HepG2 (cell line): ENCODE measurements around the gene FRMD4A. TPM values are rescaled to one million over a fixed set of nuclear protein-coding genes. Genes with fewer than 3 reads are reported as not detected.

Experiments
- ATAC-seq: fragments of 200-7000 bp; cut with Tn5 transposase; 3 replicates; pipeline ENCODE4 v1.9.1; 2020; ENCODE audit warnings: mild to moderate bottlenecking, moderate library complexity
- BruUV-seq: library from RNA; stranded (reverse); fragments of 400-500 nt; replicated peaks from 2 replicates; lab custom pipeline; 2021; lab: Mats Ljungman, UMichigan
- CTCF ChIA-PET: fragments of 300-600 bp; formaldehyde crosslinking; extraction: SDS; loops from one replicate; lab custom pipeline; 2021; ENCODE audit warnings: low total read pairs, inconsistent platforms, low intra/inter-chr PET ratio; lab: Yijun Ruan, JAX
- POLR2A ChIA-PET: fragments of 350-600 bp; sonication (Branson Sonifier 250); formaldehyde crosslinking; loops from one replicate; lab custom pipeline; 2020; ENCODE audit warnings: antibody characterized with exemption, inconsistent platforms; lab: Yijun Ruan, JAX
- DNase-seq: peaks from one replicate; pipeline ENCODE4 v3.0.0-alpha.2; 2015; ENCODE audit warnings: low spot score
- FAIRE-seq: peaks from 3 replicates; lab custom pipeline; 2011; peaks lifted over from hg19 to GRCh38; lab: Jason Lieb, UNC
- H2AFZ ChIP-seq: one replicate; pipeline ENCODE4 v1.6.1; 2011; ENCODE audit warnings: low read length, inconsistent platforms
- H3K27ac ChIP-seq: fragments of 300-600 bp; 3 replicates; pipeline ENCODE4 v1.8.0; 2011; ENCODE audit warnings: mixed run types, mild to moderate bottlenecking, mixed read lengths, low read length, inconsistent platforms; ENCODE audit not compliant: insufficient read depth; ENCODE audit errors: extremely low read length
- H3K27me3 ChIP-seq, 2 experiments: fragments of 200-600 bp in 1 of 2; 2 replicates in 1 of 2; 3 replicates in 1 of 2; pipeline versions ENCODE4 v1.6.0 to v1.8.0; 2011; ENCODE audit warnings: low read length in 2 of 2, mild to moderate bottlenecking in 2 of 2, moderate library complexity in 2 of 2, inconsistent platforms in 1 of 2; ENCODE audit not compliant: insufficient read depth in 2 of 2, control insufficient read depth in 1 of 2
- H3K36me3 ChIP-seq, 2 experiments: fragments of 200-600 bp in 1 of 2; replicated peaks in 1 of 2; 2 replicates in 1 of 2; 3 replicates in 1 of 2; pipeline versions ENCODE4 v1.5.1 to v1.8.0; 2011; ENCODE audit warnings: low read length in 2 of 2, inconsistent platforms in 1 of 2; ENCODE audit not compliant: insufficient read depth in 2 of 2, control insufficient read depth in 1 of 2
- H3K4me1 ChIP-seq: 2 replicates; pipeline ENCODE4 v1.5.1; 2012; ENCODE audit warnings: low read length, inconsistent platforms; ENCODE audit not compliant: insufficient read depth
- H3K4me2 ChIP-seq: 2 replicates; pipeline ENCODE4 v1.6.0; 2011; ENCODE audit warnings: low read depth, low read length, inconsistent platforms
- H3K4me3 ChIP-seq, 3 experiments: fragments of 200-600 bp in 1 of 3; sonication (generic), shearing (Covaris generic) in 1 of 3; replicated peaks in 1 of 3; 2 replicates each; pipeline ENCODE4 v1.5.1; 2011 to 2016; ENCODE audit warnings: low read length in 3 of 3, inconsistent platforms in 2 of 3, low read depth in 2 of 3, mild to moderate bottlenecking in 2 of 3, control low read depth in 1 of 3, mixed read lengths in 1 of 3; ENCODE audit not compliant: insufficient read depth in 1 of 3
- H3K79me2 ChIP-seq: one replicate; pipeline ENCODE4 v1.6.1; 2011; ENCODE audit warnings: low read length, inconsistent platforms; ENCODE audit not compliant: insufficient read depth
- H3K9ac ChIP-seq: 2 replicates; pipeline ENCODE4 v1.6.0; 2011; ENCODE audit warnings: mild to moderate bottlenecking, low read depth, low read length, inconsistent platforms; ENCODE audit not compliant: insufficient read depth
- H3K9me3 ChIP-seq: 2 replicates; pipeline ENCODE4 v1.5.1; 2012; ENCODE audit warnings: mild to moderate bottlenecking, low read length
- H4K20me1 ChIP-seq: 2 replicates; pipeline ENCODE4 v1.6.0; 2011; ENCODE audit warnings: inconsistent platforms, mild to moderate bottlenecking, low read length, moderate library complexity; ENCODE audit not compliant: insufficient read depth
- BRF2 ChIP-seq: sonication (generic); formaldehyde crosslinking; IDR thresholded peaks from 2 replicates; pipeline ENCODE4 v1.8.1; 2022; ENCODE audit warnings: mild to moderate bottlenecking, missing genetic modification reagents
- CEBPB ChIP-seq: IDR thresholded peaks from 2 replicates; pipeline ENCODE4 v1.6.1; 2011; ENCODE audit warnings: low read depth, low read length, improper control_type of control experiment, borderline replicate concordance
- DDIT3 ChIP-seq: sonication (generic); formaldehyde crosslinking; IDR thresholded peaks from 2 replicates; pipeline ENCODE4 v1.4.0; 2020; ENCODE audit warnings: mild to moderate bottlenecking, missing genetic modification reagents
- FOXO1 ChIP-seq: sonication (generic); formaldehyde crosslinking; IDR thresholded peaks from 2 replicates; pipeline ENCODE4 v1.4.0; 2020; ENCODE audit warnings: missing genetic modification reagents
- LCORL ChIP-seq, 2 experiments: fragments of 450-650 bp in 1 of 2; sonication (generic) in 1 of 2; formaldehyde crosslinking in 1 of 2; IDR thresholded peaks; 2 replicates each; pipeline versions ENCODE4 v1.5.0 to v1.6.1; 2017 to 2020; ENCODE audit warnings: antibody characterized with exemption in 1 of 2, missing genetic modification reagents in 1 of 2
- MATR3 ChIP-seq: sonication (generic); formaldehyde crosslinking; IDR thresholded peaks from 2 replicates; pipeline ENCODE4 v1.4.0; 2020; ENCODE audit warnings: missing genetic modification reagents
- PBX3 ChIP-seq: sonication (generic); formaldehyde crosslinking; IDR thresholded peaks from 2 replicates; pipeline ENCODE4 v1.8.1; 2023; ENCODE audit warnings: missing genetic modification reagents, inconsistent platforms, borderline replicate concordance
- PHB2 ChIP-seq: fragments of 450-650 bp; IDR thresholded peaks from 2 replicates; pipeline ENCODE4 v1.6.1; 2018; ENCODE audit not compliant: partially characterized antibody
- REXO4 ChIP-seq: sonication (generic); formaldehyde crosslinking; IDR thresholded peaks from 2 replicates; pipeline ENCODE4 v1.8.0; 2022; ENCODE audit warnings: missing genetic modification reagents, mild to moderate bottlenecking, borderline replicate concordance
- RORA ChIP-seq: sonication (generic); formaldehyde crosslinking; IDR thresholded peaks from 2 replicates; pipeline ENCODE4 v1.5.0; 2020; ENCODE audit warnings: mild to moderate bottlenecking, missing genetic modification reagents, moderate library complexity
- TP53 ChIP-seq: sonication (generic); formaldehyde crosslinking; conservative IDR thresholded peaks from 2 replicates; pipeline ENCODE4 v1.4.0; 2020; ENCODE audit warnings: missing genetic modification reagents
- ZKSCAN5 ChIP-seq: sonication (generic); formaldehyde crosslinking; IDR thresholded peaks from 2 replicates; pipeline ENCODE4 v1.5.1; 2020; ENCODE audit warnings: mild to moderate bottlenecking, missing genetic modification reagents
- ZNF17 ChIP-seq: sonication (generic); formaldehyde crosslinking; IDR thresholded peaks from 2 replicates; pipeline ENCODE4 v1.5.0; 2020; ENCODE audit warnings: mild to moderate bottlenecking, missing genetic modification reagents
- ZNF224 ChIP-seq: sonication (generic); formaldehyde crosslinking; IDR thresholded peaks from 2 replicates; pipeline ENCODE4 v1.5.0; 2020; ENCODE audit warnings: mild to moderate bottlenecking, missing genetic modification reagents
- ZNF275 ChIP-seq: sonication (generic); formaldehyde crosslinking; IDR thresholded peaks from 2 replicates; pipeline ENCODE4 v1.8.0; 2022; ENCODE audit warnings: missing genetic modification reagents, mild to moderate bottlenecking, inconsistent platforms, borderline replicate concordance
- ZNF44 ChIP-seq: sonication (generic); formaldehyde crosslinking; IDR thresholded peaks from 2 replicates; pipeline ENCODE4 v1.5.1; 2020; ENCODE audit warnings: mild to moderate bottlenecking, missing genetic modification reagents
- ZNF740 ChIP-seq: sonication (generic); formaldehyde crosslinking; IDR thresholded peaks from 2 replicates; pipeline ENCODE4 v1.4.0; 2020; ENCODE audit warnings: missing genetic modification reagents
- WGBS: methylation state at CpG from one replicate; pipeline ENCODE4 v1.1.6; 2017; ENCODE audit warnings: low lambda C conversion rate; 5-methylcytosine and 5-hydroxymethylcytosine counted together
- in situ Hi-C: cut with HindIII; loops from 2 replicates; pipeline ENCODE4 v1.10.0; 2017; ENCODE audit warnings: low pct_unique_long_range_greater_than_20kb; ENCODE audit not compliant: extremely low pct_ligation_motif_present
- intact Hi-C: fragments of 100-400 bp; cut with micrococcal nuclease; formaldehyde crosslinking; loops from one replicate; pipeline ENCODE4 v1.10.0; 2022; ENCODE audit not compliant: unreplicated experiment
- polyA plus RNA-seq, 8 experiments: library from polyadenylated mRNA; depleted of rRNA in 3 of 8; stranded (reverse) in 7 of 8; unstranded in 1 of 8; fragments of >200 nt; fragmentation: Illumina TruSeq in 4 of 8; extraction: Trizol in 4 of 8; gene quantifications; 2 replicates each; pipeline versions ENCODE4 v1.2.1 to v1.2.3, GENCODE V29; 2011 to 2016; ENCODE audit warnings: low read depth in 4 of 8, missing spikeins in 1 of 8, mixed read lengths in 1 of 8; ENCODE audit not compliant: insufficient read depth in 1 of 8
- total RNA-seq, 5 experiments: library from RNA; depleted of rRNA; stranded (reverse); fragments of >200 nt; fragmentation: Illumina TruSeq; extraction: Trizol; gene quantifications; 2 replicates each; pipeline ENCODE4 v1.2.3, GENCODE V29; 2016; ENCODE audit warnings: low read depth in 1 of 5

The FRMD4A gene
- total and polyA plus RNA-seq, 2 of the 13 experiments (the other 11 are each of a cell fraction or from before 2014, with no cell fraction given): 0.09 to 0.26 TPM

GRCh38 chr10:13806419-13806818 lies 524.3 kb downstream of the FRMD4A start:
- POLR2A ChIA-PET: no interaction called here

More at GRCh38 chr10:13806419-13806818, 524.3 kb downstream of the FRMD4A start:
- no TSS peak for BruUV-seq
- FAIRE-seq (no peak), ATAC-seq (no peak)
- intact Hi-C loops: no loop called here
- H2AFZ ChIP-seq: no peak overlapping the region
- no peaks in the 10 kb centered on the region for H3K36me3 ChIP-seq
- no peak overlapping the region for H3K9ac ChIP-seq
- no peak overlapping the region for H3K4me3 ChIP-seq
- peaks cover 0 to 18% of the 10 kb centered on the region in 2 experiments; a peak in 1 of 5 replicates for H3K27me3 ChIP-seq
- no peak for TF ChIP-seq TP53 (CRISPR knock-in tag)
- no peak for TF ChIP-seq LCORL (IDR thresholded peaks at IDR 0.05)
- TF ChIP-seq LCORL (CRISPR knock-in tag; IDR thresholded peaks at IDR 0.05): no peak
- no peak for TF ChIP-seq ZNF224 (CRISPR knock-in tag)
- no peak for TF ChIP-seq RORA (CRISPR knock-in tag)
- no peak for TF ChIP-seq ZNF17 (CRISPR knock-in tag)
- no peak for TF ChIP-seq PBX3 (CRISPR knock-in tag)
- TF ChIP-seq BRF2 (CRISPR knock-in tag): no peak
- no peak for TF ChIP-seq ZNF44 (CRISPR knock-in tag)
- TF ChIP-seq MATR3: no peak
- TF ChIP-seq PHB2: no peak
- TF ChIP-seq FOXO1: no peak
- no peak for TF ChIP-seq CEBPB
- no peak for TF ChIP-seq ZKSCAN5 (CRISPR knock-in tag)
- no peak for TF ChIP-seq ZNF275 (CRISPR knock-in tag)
- no peak for TF ChIP-seq REXO4 (CRISPR knock-in tag)
- no peak for TF ChIP-seq ZNF740
- TF ChIP-seq DDIT3: no peak
- TF ChIP-seq, all 625 proteins: peak for 0
- H3K4me2 ChIP-seq: no peak overlapping the region
- H3K9me3 ChIP-seq: no peaks in the 10 kb centered on the region
- H3K79me2 ChIP-seq: no peaks in the 10 kb centered on the region
- H3K4me1 ChIP-seq: no peaks in the 10 kb centered on the region
- 16% methylated on average over 3 of the region's 3 CpGs for WGBS
- no peak overlapping the region for H3K27ac ChIP-seq
- CTCF ChIA-PET: no interaction called here
- no peaks in the 10 kb centered on the region for H4K20me1 ChIP-seq
- DNase-seq: no peak
- in situ Hi-C loops: no loop called here
